Femur (tissue), 1 donor: Measurements from ENCODE around the gene FAIM.

Experiments used
- DNase-seq: peaks from one replicate; pipeline ENCODE4 v3.0.0-alpha.2; 2017

FAIM gene

GRCh38 chr3:138681463-138682220 is 73.1 kb downstream of the FAIM start:
- DNase-seq = no peak

- DNase-seq = no peak
These were observed 74.1 kb downstream of the FAIM start for GRCh38 chr3:138682648-138683047.
